Daoy (cell line): ENCODE data around the gene KIF26B. TPM values are rescaled to one million over a fixed set of nuclear protein-coding genes. Genes with fewer than 3 reads are reported as not detected.

Experiments
- DNase-seq: peaks from one replicate; pipeline ENCODE4 v3.0.0-alpha.2; 2015; ENCODE audit warnings: low read depth
- total RNA-seq: library from RNA; depleted of rRNA; stranded (reverse); fragments of >200 nt; shearing (Covaris generic); gene quantifications from 2 replicates; pipeline ENCODE4 v1.2.3, GENCODE V29; 2014

Gene KIF26B
- total RNA-seq, 1 experiment from 2014 or later = 1.1 TPM

DNA sequence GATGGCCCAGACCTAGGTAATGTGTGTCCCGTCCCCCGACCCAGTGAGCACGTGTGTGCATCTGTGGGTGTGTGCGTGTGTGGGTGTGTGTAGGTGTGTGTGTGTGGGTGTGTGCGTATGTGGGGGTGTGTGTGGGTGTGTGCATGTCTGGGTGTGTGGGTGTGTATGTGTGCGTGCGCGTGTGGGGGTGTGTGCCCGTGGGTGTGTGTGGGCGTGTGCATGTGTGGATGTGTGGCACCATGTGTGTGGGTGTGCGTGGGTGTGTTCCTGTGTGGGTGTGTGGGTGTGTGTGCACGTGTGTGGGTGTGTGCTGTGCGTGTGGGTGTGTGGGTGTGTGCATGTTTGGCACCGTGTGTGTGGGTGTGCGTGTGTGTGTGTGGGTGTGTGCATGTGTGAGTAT lies 309.5 kb downstream of the KIF26B start:
- no peak for DNase-seq

DNA sequence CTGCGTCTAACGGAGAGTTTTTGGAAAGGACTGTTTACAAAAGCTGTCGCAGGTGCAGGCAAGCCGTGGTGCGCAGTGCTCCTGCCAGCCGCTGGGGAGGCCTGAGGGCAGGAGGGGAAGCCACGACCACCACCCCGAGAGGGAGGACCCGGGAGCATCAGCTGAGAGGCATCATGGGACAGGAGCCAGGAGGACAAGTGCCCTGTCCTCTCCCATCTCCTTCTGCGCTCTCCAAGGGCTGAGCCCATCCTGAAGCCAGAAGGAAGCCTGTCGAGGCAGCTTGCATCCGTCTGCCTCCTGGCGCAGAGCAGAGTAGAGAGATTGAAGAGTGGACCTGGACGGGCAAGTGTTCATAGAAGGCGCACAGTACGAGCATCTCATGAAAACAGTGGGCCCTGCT lies 310.9 kb downstream of the KIF26B start:
- DNase-seq = no peak

DNA sequence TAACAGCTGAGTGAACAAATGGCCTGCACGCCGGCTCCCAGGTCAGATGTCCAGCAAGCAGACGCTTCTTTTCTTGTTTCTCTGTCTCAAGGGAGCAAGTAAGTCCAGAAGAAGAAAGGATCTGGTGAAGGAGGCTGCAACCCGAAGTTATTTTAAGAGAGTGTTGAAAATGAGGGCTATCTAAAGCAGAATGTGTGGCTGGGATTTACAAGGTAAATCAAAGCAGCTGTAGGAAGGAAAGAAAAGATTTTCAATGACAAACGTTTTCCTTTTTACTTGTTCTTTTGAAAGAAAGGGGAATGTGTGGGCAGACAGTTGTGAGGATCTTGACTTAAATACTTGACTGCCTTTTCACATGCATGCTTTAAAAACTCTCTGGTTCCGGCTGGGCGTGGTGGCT lies 311.5 kb downstream of the KIF26B start:
- DNase-seq = no peak

GRCh38 chr1:245467804-245468203 lies 313.0 kb downstream of the KIF26B start:
- DNase-seq = no peak

- no peak for DNase-seq
These were observed 314.2 kb downstream of the KIF26B start for GRCh38 chr1:245469006-245469405.

DNA sequence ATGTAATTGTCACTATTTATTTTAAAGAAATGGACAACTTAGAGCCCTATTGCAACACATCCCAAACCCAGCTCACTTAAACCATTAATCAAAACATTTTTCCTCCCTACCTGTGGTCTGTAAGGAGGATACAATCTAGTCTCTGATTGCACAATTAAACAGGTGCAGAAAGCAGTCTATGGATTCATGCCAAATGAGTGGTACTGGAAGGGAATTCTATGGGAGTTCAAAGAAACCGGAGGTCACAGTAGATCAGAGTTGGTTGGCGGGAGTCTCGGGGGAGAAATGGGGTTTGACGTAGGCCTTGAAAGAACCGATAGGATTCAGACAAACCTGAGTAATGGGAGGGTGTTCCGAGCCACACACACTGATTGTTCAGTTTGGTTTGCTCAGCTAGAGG lies 314.9 kb downstream of the KIF26B start:
- no peak for DNase-seq

DNA sequence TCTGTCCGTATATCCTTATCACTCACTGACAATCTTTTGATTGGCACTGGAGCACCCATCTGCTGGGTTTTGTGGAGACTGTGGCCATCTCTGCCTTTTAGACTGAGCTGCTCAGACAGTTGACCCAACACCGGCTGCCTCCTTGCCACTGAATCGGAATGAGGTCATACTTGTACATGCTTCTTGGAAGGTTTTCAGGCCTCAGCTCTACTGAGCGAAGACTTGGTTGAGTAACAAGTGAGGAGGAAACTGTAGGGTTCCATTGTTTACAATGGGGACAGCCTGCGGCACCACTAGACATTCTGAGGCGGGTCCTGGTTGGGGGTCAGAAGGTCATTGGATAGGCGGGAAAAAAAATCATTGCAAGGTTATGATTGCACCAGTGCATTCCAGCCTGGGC lies 320.3 kb downstream of the KIF26B start:
- peak; percentile 23 for DNase-seq

DNA sequence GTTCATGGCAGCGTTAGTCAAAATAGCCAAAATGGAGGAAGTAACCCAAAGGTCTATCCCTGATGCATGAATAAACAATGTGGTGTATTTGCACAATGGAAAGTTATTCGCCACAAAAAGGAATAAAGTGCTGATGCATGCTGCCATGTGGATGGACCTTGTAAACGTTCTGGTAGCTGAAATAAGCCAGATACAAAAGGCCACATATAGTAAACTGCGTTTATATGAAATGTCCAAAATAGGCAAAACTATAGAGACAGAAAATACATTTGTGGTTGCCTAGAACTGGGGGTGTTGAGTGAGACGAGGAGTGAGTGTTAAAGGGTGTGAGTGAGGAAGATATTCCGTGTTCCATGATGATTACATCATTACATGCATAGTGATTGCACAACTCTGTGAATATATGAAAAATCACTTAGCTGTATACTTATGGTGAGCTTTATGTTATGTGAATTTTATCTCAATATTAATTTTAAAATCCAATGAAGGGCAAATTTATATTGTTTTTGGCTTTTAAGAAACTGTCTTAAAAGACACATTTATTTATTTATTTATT lies 321.3 kb downstream of the KIF26B start:
- DNase-seq = no peak

DNA sequence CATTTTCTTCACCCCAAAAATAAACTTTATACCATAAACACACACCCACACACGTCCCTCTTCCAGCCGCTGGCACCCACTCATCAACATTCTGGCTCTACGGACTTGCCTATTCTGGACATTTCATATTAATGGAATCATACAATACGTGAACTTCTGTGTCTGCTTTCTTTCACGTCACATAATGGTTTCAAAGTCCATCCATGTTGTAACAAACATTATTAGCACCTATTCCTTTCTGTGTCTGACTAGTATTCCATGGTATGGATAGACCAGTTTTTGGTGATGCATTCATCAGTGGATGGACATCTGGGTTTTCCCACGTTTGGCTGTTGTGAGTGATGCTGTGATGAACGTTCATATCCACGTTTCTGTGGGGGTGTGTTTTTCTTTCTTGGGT lies 323.2 kb downstream of the KIF26B start:
- no peak for DNase-seq

DNA sequence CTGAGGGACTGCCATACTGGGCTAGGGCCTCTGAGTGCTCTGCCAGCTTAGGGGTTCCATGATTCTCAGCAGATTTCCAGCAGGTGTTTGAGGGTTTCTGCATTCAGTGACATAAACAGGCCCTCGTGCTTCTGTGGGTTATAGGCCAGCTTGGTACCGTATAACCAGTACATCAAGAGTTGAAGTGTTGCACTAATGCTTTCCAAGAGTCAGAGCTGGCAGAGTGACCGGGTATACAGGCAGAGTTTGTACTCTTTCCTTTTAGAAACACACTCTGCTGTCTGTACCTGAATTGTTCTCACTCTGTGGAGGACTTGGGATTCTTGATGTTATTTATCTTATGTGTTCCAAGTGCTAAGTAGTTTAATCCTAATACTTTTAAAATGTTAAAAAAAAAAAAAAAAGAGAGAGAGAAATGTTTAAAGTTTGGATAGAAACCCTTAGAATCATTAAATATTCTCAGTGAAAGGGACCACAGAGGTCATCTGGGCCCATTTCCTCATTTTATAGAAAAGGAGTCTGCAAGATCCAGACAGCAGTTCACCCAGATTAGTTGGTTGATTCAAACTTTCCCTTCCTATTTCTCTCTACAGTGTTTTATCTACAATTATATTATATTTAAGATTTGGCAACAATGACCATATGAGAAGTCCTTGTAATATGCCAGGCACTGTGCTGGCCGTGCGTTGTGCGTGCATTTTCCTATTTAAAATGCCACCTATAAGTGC lies 325.8 kb downstream of the KIF26B start:
- no peak for DNase-seq

- DNase-seq = no peak
These were observed 326.5 kb downstream of the KIF26B start for GRCh38 chr1:245481261-245481660.

DNA sequence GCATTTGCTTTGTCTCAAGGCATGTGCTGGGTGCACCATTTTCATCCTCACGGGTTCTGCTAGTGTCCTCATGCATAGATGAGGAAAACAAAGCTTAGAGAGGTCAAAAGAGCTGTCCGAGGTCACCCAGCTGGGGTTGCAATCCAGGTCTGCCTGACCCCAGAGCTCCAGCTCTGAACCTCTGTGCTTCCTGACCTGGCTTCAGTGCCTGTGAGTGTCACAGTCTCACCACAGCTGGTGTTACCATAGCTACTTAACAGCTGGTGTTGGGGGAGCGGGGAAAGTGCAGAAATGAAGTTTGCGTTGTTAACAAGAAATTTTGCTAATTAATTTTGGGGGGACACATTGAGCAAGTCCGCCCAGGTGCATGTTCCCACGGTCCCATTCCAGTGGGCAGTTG lies 328.5 kb downstream of the KIF26B start:
- DNase-seq = no peak

- DNase-seq = no peak
These were observed 329.4 kb downstream of the KIF26B start for GRCh38 chr1:245484176-245484575.

- DNase-seq = no peak
These were observed 331.2 kb downstream of the KIF26B start for GRCh38 chr1:245485996-245486395.

DNA sequence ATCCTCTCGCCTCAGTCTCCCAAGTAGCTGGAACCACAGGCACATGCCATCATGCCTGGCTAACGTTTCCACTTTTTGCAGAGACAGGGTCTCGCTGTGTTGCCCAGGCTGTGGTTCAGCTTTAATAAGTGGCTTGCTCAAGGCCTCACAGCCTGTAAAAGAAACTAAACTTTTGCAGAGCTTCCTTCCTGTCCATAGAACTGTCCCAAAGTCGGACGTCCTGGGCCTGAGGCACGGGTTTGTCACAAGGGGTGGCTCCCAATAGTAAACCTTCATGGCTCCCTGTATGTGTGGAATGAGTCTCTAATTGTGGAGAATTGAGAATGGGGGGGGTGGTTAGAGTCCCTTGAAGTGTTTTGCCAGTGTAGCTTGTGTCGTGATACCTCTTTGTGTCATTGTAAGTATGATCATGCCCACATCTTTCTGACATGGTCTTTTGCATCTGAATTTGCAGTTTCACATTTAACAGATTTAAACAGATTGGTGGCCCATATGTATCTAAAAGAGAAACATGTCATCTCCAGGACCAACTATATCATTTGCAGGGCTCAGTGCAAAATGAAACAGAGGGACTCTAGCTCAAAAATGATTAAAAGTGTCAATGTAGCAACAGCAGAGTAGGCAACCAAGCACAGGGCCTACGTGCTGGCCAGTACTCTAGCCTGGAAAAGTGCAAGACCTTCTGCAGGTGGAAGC lies 332.1 kb downstream of the KIF26B start:
- no peak for DNase-seq

- no peak for DNase-seq
These were observed 333.8 kb downstream of the KIF26B start for GRCh38 chr1:245488346-245489129.

GRCh38 chr1:245489838-245490237 lies 335.1 kb downstream of the KIF26B start:
- DNase-seq = no peak

- peak; percentile 11 for DNase-seq
These were observed 338.2 kb downstream of the KIF26B start for GRCh38 chr1:245493029-245493428.

GRCh38 chr1:245495681-245496080 lies 340.9 kb downstream of the KIF26B start:
- DNase-seq = no peak

DNA sequence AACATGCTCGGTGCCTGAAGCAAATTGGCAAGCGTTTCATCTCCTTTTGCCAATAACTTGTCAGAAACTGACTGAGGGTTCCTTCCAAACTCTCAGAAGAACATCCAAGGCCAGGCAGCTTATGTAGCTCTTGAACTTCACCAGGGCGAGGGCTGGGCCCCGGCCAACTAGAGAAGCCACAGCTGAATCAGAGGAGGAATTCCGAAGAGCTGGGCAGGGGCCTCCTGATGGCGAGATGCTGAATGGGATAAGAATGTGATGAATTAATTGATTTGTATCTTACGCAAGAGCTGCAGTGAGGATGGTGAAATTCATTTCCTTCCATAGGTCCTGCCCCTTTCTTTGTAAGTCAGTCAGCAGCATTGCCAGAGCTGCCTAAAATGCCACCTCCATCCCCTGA lies 345.8 kb downstream of the KIF26B start:
- DNase-seq = peak; percentile 53

- DNase-seq = no peak
These were observed 346.8 kb downstream of the KIF26B start for GRCh38 chr1:245501633-245502032.

GRCh38 chr1:245503548-245503947 lies 348.8 kb downstream of the KIF26B start:
- DNase-seq = no peak
